H1 (cell line): ENCODE measurements around the gene IL7R. TPM values are rescaled to one million over a fixed set of nuclear protein-coding genes. Genes with fewer than 3 reads are reported as not detected.

Experiments
- CTCF ChIA-PET: fragments of 300-600 bp; sonication (Branson Sonifier 250); formaldehyde crosslinking; loops from one replicate; lab custom pipeline; 2021; ENCODE audit not compliant: partially characterized antibody; lab: Charles Lee
- POLR2A ChIA-PET: fragments of 300-600 bp; sonication (Branson Sonifier 250); formaldehyde crosslinking; loops from one replicate; lab custom pipeline; 2021; ENCODE audit warnings: inconsistent platforms; ENCODE audit not compliant: partially characterized antibody; lab: Charles Lee
- DNase-seq, 2 experiments: peaks; one replicate each; pipeline versions ENCODE4 v3.0.0 to v3.0.0-alpha.2; 2010 to 2022; ENCODE audit warnings: low spot score in 2 of 2, low read depth in 1 of 2, mixed read lengths in 1 of 2
- FAIRE-seq: peaks from 2 replicates; lab custom pipeline; 2011; peaks lifted over from hg19 to GRCh38; lab: Jason Lieb, UNC
- H2AFZ ChIP-seq: 2 replicates; pipeline ENCODE4 v1.8.1; 2012; ENCODE audit warnings: low read length, inconsistent platforms
- H2AK5ac ChIP-seq: 2 replicates; pipeline ENCODE4 v1.6.1; 2013; ENCODE audit warnings: low read depth, low read length
- H2BK120ac ChIP-seq: replicated peaks from 2 replicates; pipeline ENCODE3; 2013; ENCODE audit warnings: low read depth, low read length, inconsistent platforms
- H2BK12ac ChIP-seq: 2 replicates; pipeline ENCODE4 v1.6.1; 2013; ENCODE audit warnings: low read depth, low read length
- H2BK15ac ChIP-seq: 2 replicates; pipeline ENCODE4 v1.6.1; 2013; ENCODE audit warnings: low read length
- H2BK20ac ChIP-seq: 2 replicates; pipeline ENCODE4 v1.6.1; 2013; ENCODE audit warnings: low read length
- H2BK5ac ChIP-seq: 2 replicates; pipeline ENCODE4 v1.6.1; 2013; ENCODE audit warnings: low read depth, low read length
- H3K14ac ChIP-seq: 2 replicates; pipeline ENCODE4 v1.6.1; 2013; ENCODE audit warnings: inconsistent platforms; ENCODE audit not compliant: insufficient read length
- H3K18ac ChIP-seq: 2 replicates; pipeline ENCODE4 v1.6.1; 2013; ENCODE audit warnings: low read length; ENCODE audit errors: extremely low read depth
- H3K23ac ChIP-seq: 2 replicates; pipeline ENCODE4 v1.6.1; 2013; ENCODE audit warnings: inconsistent platforms; ENCODE audit not compliant: insufficient read length
- H3K23me2 ChIP-seq: 2 replicates; pipeline ENCODE4 v1.6.1; 2013; ENCODE audit warnings: low read depth, low read length
- H3K27ac ChIP-seq: 2 replicates; pipeline ENCODE4 v1.6.1; 2011; ENCODE audit warnings: low read depth, low read length, inconsistent platforms
- H3K27me3 ChIP-seq, 4 experiments: replicated peaks in 1 of 4; 1 replicate in 1 of 4; 2 replicates in 3 of 4; pipeline versions ENCODE4 v1.6.1 to v1.8.1; 2011 to 2013; ENCODE audit warnings: low read length in 3 of 4, mild to moderate bottlenecking in 3 of 4, inconsistent platforms in 2 of 4, mixed read lengths in 2 of 4, moderate library complexity in 1 of 4; ENCODE audit not compliant: control insufficient read depth in 3 of 4, insufficient read depth in 3 of 4; ENCODE audit errors: extremely low read depth in 1 of 4
- H3K36me3 ChIP-seq, 4 experiments: 2 replicates each; pipeline versions ENCODE4 v1.6.1 to v1.8.1; 2011 to 2013; ENCODE audit warnings: mild to moderate bottlenecking in 4 of 4, low read length in 3 of 4, moderate library complexity in 2 of 4, control low read depth in 1 of 4, inconsistent platforms in 1 of 4; ENCODE audit not compliant: insufficient read depth in 4 of 4, control insufficient read depth in 2 of 4
- H3K4ac ChIP-seq: replicated peaks from 2 replicates; pipeline ENCODE3; 2013; ENCODE audit warnings: low read length, low read depth, mixed read lengths, inconsistent platforms; ENCODE audit not compliant: insufficient read length
- H3K4me1 ChIP-seq, 4 experiments: replicated peaks in 1 of 4; 1 replicate in 1 of 4; 2 replicates in 3 of 4; pipeline versions ENCODE4 v1.6.1 to v1.8.1; 2011 to 2013; ENCODE audit warnings: low read length in 3 of 4, inconsistent platforms in 2 of 4, mixed read lengths in 1 of 4; ENCODE audit not compliant: insufficient read depth in 4 of 4, control insufficient read depth in 3 of 4
- H3K4me2 ChIP-seq, 2 experiments: 2 replicates each; pipeline versions ENCODE4 v1.6.1 to v1.8.1; 2011 to 2013; ENCODE audit warnings: low read depth in 2 of 2, low read length in 2 of 2, control low read depth in 1 of 2, inconsistent platforms in 1 of 2, mild to moderate bottlenecking in 1 of 2; ENCODE audit not compliant: insufficient read depth in 1 of 2
- H3K4me3 ChIP-seq, 4 experiments: fragments of 200-600, 300-600 bp in 1 of 4; sonication (generic), shearing (Covaris generic), sonication (Bioruptor Twin) in 1 of 4; 2 replicates each; pipeline versions ENCODE4 v1.5.1 to v1.8.1; 2011 to 2016; ENCODE audit warnings: low read length in 4 of 4, low read depth in 3 of 4, control low read depth in 2 of 4, inconsistent platforms in 2 of 4, mild to moderate bottlenecking in 2 of 4, mixed read lengths in 1 of 4, moderate library complexity in 1 of 4; ENCODE audit not compliant: insufficient read depth in 2 of 4; ENCODE audit errors: extremely low read depth in 1 of 4
- H3K56ac ChIP-seq: replicated peaks from 2 replicates; pipeline ENCODE3; 2013; ENCODE audit warnings: low read depth, mild to moderate bottlenecking, mixed read lengths, low read length, inconsistent platforms; ENCODE audit not compliant: insufficient read length
- H3K79me1 ChIP-seq: 2 replicates; pipeline ENCODE4 v1.6.1; 2013; ENCODE audit warnings: low read depth, low read length, control low read depth
- H3K79me2 ChIP-seq, 2 experiments: 2 replicates each; pipeline versions ENCODE4 v1.6.1 to v1.8.1; 2012 to 2013; ENCODE audit warnings: low read length in 2 of 2, mild to moderate bottlenecking in 2 of 2, inconsistent platforms in 1 of 2; ENCODE audit not compliant: insufficient read depth in 2 of 2, control insufficient read depth in 1 of 2
- H3K9ac ChIP-seq, 4 experiments: replicated peaks in 1 of 4; 1 replicate in 1 of 4; 2 replicates in 3 of 4; pipeline versions ENCODE4 v1.6.1 to v1.8.1; 2011 to 2013; ENCODE audit warnings: low read depth in 3 of 4, low read length in 3 of 4, control low read depth in 2 of 4, mild to moderate bottlenecking in 2 of 4, moderate library complexity in 2 of 4, inconsistent platforms in 1 of 4; ENCODE audit errors: extremely low read depth in 1 of 4
- H3K9me3 ChIP-seq, 2 experiments: 2 replicates each; pipeline versions ENCODE4 v1.6.1 to v1.8.1; 2012 to 2013; ENCODE audit warnings: mild to moderate bottlenecking in 2 of 2, moderate library complexity in 2 of 2, control low read depth in 1 of 2, inconsistent platforms in 1 of 2, low read depth in 1 of 2, low read length in 1 of 2, mixed read lengths in 1 of 2; ENCODE audit not compliant: insufficient read depth in 2 of 2
- H4K20me1 ChIP-seq, 2 experiments: replicated peaks in 1 of 2; 2 replicates each; pipeline versions ENCODE3 to v1.8.1; 2011 to 2013; ENCODE audit warnings: inconsistent platforms in 2 of 2, low read length in 2 of 2, mild to moderate bottlenecking in 1 of 2; ENCODE audit not compliant: insufficient read depth in 2 of 2, control insufficient read depth in 1 of 2
- H4K5ac ChIP-seq: 2 replicates; pipeline ENCODE4 v1.6.1; 2013; ENCODE audit warnings: low read length, low read depth, mixed read lengths, inconsistent platforms; ENCODE audit not compliant: insufficient read length
- H4K8ac ChIP-seq: 2 replicates; pipeline ENCODE4 v1.8.0; 2013; ENCODE audit warnings: mild to moderate bottlenecking, moderate library complexity, low read length, inconsistent platforms; ENCODE audit not compliant: insufficient read depth; ENCODE audit errors: extremely low read depth
- H4K91ac ChIP-seq: replicated peaks from 2 replicates; pipeline ENCODE3; 2013; ENCODE audit warnings: low read length, mixed read lengths, inconsistent platforms; ENCODE audit not compliant: insufficient read length
- RNF2 ChIP-seq: fragments of 200-900, 300-1000 bp; sonication (generic); IDR thresholded peaks from 2 replicates; pipeline ENCODE4 v1.7.1; 2016; ENCODE audit warnings: borderline replicate concordance, low read depth, mild to moderate bottlenecking, antibody characterized with exemption, low read length; ENCODE audit not compliant: poor library complexity, severe bottlenecking; ENCODE audit errors: missing control alignments
- TCF12 ChIP-seq: IDR thresholded peaks from 2 replicates; pipeline ENCODE4 v1.6.1; 2011; ENCODE audit warnings: low read depth, mild to moderate bottlenecking, low read length
- WGBS, 2 experiments: shearing (Covaris generic) in 1 of 2; methylation state at CpG; one replicate each; pipeline versions ENCODE4 v1.1.6 to v1.1.7; 2013 to 2015; ENCODE audit warnings: low lambda C conversion rate in 2 of 2, mixed read lengths in 2 of 2, inconsistent platforms in 1 of 2, low coverage in 1 of 2, missing lambda C conversion rate in 1 of 2; ENCODE audit not compliant: insufficient replicate concordance in 2 of 2, insufficient coverage in 1 of 2, insufficient read length in 1 of 2; ENCODE audit errors: extremely low coverage in 1 of 2, missing lambda C conversion rate in 1 of 2; 5-methylcytosine and 5-hydroxymethylcytosine counted together
- polyA plus RNA-seq, 7 experiments: library from polyadenylated mRNA; depleted of rRNA in 3 of 7; stranded (reverse) in 5 of 7; unstranded in 2 of 7; fragments of >200 nt in 5 of 7; fragments of 200-250 nt in 2 of 7; gene quantifications; 1 replicate in 5 of 7; 2 replicates in 1 of 7; 4 replicates in 1 of 7; pipeline versions ENCODE4 v1.2.1 to v1.2.3, GENCODE V29; 2011 to 2013; ENCODE audit warnings: missing spikeins in 2 of 7, mixed read lengths in 2 of 7
- total RNA-seq: library from RNA; stranded (reverse); fragmentation: NEBNext Ultra II Directional; extraction: Animal tissue kit (Norgen Biotek cat#: 25700); gene quantifications from 2 replicates; pipeline ENCODE4 v1.2.1, GENCODE V29; 2021

The IL7R gene
- total and polyA plus RNA-seq, 2 of the 8 experiments (the other 6 are each of a cell fraction or from before 2014, with no cell fraction given), result not detected

DNA sequence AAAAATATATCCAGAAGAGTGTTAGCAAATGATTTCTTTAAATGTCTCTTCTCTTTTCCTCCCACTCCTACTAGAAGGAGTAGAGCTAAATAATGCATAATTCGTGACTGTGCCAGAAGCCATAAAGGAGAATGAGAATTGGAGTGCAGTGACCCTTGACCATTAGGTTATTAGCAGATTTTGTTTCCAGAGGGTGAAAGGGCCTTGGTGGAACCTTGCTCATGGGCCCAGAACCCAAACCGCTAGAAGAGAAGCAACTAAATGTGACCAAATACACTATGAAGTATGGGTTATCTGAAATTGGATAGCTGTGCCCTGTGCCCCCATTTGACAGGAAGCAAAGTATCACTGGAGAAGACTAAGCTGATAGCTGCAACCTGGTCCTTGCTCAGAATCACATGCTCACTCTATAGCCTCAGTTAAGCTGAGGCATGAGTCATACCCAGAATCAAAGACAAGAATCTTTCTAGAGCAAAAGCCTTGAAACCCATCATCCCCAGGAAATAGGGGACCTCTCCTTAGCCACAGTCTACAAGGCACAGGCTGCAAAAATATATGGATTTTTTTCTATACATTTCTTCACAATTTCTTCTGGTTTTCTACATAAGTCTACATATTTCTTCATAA, 45.5 kb downstream of the IL7R start:
- 89% methylated on average over 2 of the region's 2 CpGs; no CpG with 5 or more reads in 1 of the 2 experiments for WGBS, 2 experiments
- Histone ChIP-seq H3K79me1 (no peaks in the 10 kb centered on the region), H4K20me1 (no peaks in the 10 kb centered on the region), H3K14ac (no peak overlapping the region), H3K23ac (no peak overlapping the region), H3K4me2 (no peak overlapping the region), H2AK5ac (no peak overlapping the region), H3K18ac (no peak overlapping the region), H2BK5ac (no peak overlapping the region), H3K36me3 (no peaks in the 10 kb centered on the region), H4K8ac (no peak overlapping the region), H3K9ac (no peak overlapping the region), H3K4ac (no peak overlapping the region), H3K79me2 (no peaks in the 10 kb centered on the region), H3K27ac (no peak overlapping the region), H3K9me3 (no peaks in the 10 kb centered on the region), H2BK12ac (no peak overlapping the region), H2BK20ac (no peak overlapping the region), H3K27me3 (peaks cover 0 to 1% (median 0%) of the 10 kb centered on the region in 4 experiments; a peak in 1 of 7 replicates), H4K5ac (no peak overlapping the region), H2AFZ (no peak overlapping the region), H2BK120ac (no peak overlapping the region), H3K23me2 (no peaks in the 10 kb centered on the region), H3K56ac (no peak overlapping the region), H4K91ac (no peak overlapping the region), H3K4me1 (no peaks in the 10 kb centered on the region; a peak in 1 of 7 replicates), H3K4me3 (no peak overlapping the region), H2BK15ac (no peak overlapping the region)
- POLR2A ChIA-PET, result no interaction called here
- TF ChIP-seq RNF2 (no peak), TCF12 (no peak)
- FAIRE-seq (no peak), DNase-seq (no peak)
- CTCF ChIA-PET, result interaction anchor here (1.1 to 2.3 kb wide), 2 partner anchors 23 to 24 kb away, joined by 3 to 7 read pairs; no protein-coding TSS in a partner anchor
